ENCODE measurements around the gene DISC1. TPM values are rescaled to one million over a fixed set of nuclear protein-coding genes. Genes with fewer than 3 reads are reported as not detected.
A peak's percentile ranks its signal among the peaks of the same experiment; 100 is the strongest.
"Not testable (repeated sequence)": the region's sequence is repeated elsewhere in the genome, so short reads cannot be mapped to it uniquely, and the experiment has no call there.

The DISC1 gene
- total and polyA plus RNA-seq, 11 donors: 0.76 to 12.8 (median 4.3) TPM

DNA sequence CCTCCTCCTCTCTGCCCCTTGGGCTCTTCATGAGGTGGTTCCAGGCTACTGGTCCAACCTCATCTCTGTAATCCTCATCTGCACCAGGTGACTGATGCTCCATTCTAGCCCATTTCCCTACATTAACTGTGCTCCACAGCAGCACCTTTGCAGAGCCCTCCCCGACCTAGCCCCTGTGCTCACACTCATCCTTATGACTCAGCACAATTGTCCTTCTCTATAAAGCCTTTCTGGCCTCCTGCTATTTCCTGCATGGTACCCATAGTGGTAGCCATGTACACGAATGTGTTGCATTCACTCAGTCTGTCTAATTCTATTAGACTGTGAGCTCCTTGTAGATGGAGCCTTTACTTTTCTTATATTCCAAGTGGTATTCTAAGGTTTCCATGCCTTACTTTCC is 339.0 kb downstream of the DISC1 start:
- no peak for TF ChIP-seq POLR2A (IDR thresholded peaks at IDR 0.05)
- TF ChIP-seq, protein P1, sequence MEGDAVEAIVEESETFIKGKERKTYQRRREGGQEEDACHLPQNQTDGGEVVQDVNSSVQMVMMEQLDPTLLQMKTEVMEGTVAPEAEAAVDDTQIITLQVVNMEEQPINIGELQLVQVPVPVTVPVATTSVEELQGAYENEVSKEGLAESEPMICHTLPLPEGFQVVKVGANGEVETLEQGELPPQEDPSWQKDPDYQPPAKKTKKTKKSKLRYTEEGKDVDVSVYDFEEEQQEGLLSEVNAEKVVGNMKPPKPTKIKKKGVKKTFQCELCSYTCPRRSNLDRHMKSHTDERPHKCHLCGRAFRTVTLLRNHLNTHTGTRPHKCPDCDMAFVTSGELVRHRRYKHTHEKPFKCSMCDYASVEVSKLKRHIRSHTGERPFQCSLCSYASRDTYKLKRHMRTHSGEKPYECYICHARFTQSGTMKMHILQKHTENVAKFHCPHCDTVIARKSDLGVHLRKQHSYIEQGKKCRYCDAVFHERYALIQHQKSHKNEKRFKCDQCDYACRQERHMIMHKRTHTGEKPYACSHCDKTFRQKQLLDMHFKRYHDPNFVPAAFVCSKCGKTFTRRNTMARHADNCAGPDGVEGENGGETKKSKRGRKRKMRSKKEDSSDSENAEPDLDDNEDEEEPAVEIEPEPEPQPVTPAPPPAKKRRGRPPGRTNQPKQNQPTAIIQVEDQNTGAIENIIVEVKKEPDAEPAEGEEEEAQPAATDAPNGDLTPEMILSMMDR (IDR thresholded peaks at IDR 0.05): no peak
- Histone ChIP-seq H3K27me3 (no peaks in the 10 kb centered on the region), H3K9me3 (no peaks in the 10 kb centered on the region), H3K4me1 (peaks cover 0 to 4% (median 0%) of the 10 kb centered on the region in 12 donors), H3K36me3 (no peaks in the 10 kb centered on the region), H3K4me3 (no peak overlapping the region), H3K27ac (no peak overlapping the region)
- DNase-seq (no peak), ATAC-seq (no peak)
- 92 to 96% (median 95%) methylated on average over 2 of the region's 2 CpGs for WGBS, 4 donors
- intact Hi-C loops (cut with DNase I): no loop called here

DNA sequence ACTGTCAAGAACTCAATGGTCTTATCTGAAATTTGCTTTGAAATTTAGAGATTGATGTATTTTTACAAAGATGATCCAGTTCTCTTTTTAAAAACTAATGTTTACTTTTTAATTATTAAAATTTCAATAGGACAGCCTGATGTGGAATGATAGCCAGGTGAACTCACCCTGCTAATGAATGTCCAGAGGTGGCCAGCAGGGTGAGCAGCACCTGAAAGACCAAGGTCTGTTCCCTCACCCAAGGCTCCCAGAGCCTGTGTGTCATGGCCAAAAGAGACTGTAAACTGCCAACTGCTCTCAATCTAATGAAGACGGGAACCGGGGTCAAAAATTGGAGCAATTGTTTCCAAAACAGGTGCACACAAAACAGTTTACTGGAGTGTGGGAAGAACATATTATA is 340.4 kb downstream of the DISC1 start:
- H3K36me3 ChIP-seq: no peaks in the 10 kb centered on the region
- no peaks in the 10 kb centered on the region for H3K9me3 ChIP-seq
- no peaks in the 10 kb centered on the region for H3K27me3 ChIP-seq
- intact Hi-C loops (cut with DNase I): no loop called here
- no peak for ATAC-seq
- H3K27ac ChIP-seq: no peak overlapping the region
- DNase-seq: no peak
- no peak overlapping the region for H3K4me3 ChIP-seq
- peaks cover 0 to 18% (median 0%) of the 10 kb centered on the region in 12 donors for H3K4me1 ChIP-seq
- WGBS, 4 donors: 91 to 98% (median 96%) methylated on average over 2 of the region's 2 CpGs
- TF ChIP-seq POLR2A (IDR thresholded peaks at IDR 0.05): no peak
- TF ChIP-seq, protein P1 (IDR thresholded peaks at IDR 0.05): no peak

DNA sequence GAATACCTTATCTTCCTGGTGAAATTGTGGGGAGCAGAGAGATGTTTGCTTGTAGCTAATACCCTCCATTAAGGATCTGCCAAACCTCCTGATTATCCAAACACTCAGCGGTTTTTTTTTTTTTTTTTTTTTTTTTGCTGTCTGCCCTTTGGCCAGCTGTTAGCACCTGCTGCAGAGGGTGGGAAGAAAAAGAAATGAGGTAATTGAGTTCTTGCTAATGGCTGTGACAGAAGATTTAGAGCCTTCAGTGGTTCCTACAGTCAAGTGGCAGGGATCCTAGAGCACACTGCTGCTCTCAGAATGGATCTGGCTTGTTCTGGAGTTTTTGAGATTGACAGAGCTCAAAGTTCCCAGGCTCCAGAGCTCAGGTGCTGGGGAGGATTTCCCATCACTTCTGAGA is 342.5 kb downstream of the DISC1 start:
- intact Hi-C loops (cut with DNase I): no loop called here
- no peak overlapping the region for H3K27ac ChIP-seq
- H3K4me3 ChIP-seq: no peak overlapping the region
- H3K9me3 ChIP-seq: no peaks in the 10 kb centered on the region
- DNase-seq: peak in 2 of 5 donors; percentile 33 to 48
- no peaks in the 10 kb centered on the region for H3K36me3 ChIP-seq
- TF ChIP-seq, protein P1 (IDR thresholded peaks at IDR 0.05): no peak
- TF ChIP-seq POLR2A (IDR thresholded peaks at IDR 0.05): no peak
- no peaks in the 10 kb centered on the region for H3K27me3 ChIP-seq
- WGBS, 4 donors: 65 to 80% (median 77%) methylated on average over 1 of the region's 1 CpG
- ATAC-seq: peak in 3 of 4 donors; percentile 27 to 62 (median 45)
- H3K4me1 ChIP-seq: peaks cover 0 to 24% (median 0%) of the 10 kb centered on the region in 12 donors

DNA sequence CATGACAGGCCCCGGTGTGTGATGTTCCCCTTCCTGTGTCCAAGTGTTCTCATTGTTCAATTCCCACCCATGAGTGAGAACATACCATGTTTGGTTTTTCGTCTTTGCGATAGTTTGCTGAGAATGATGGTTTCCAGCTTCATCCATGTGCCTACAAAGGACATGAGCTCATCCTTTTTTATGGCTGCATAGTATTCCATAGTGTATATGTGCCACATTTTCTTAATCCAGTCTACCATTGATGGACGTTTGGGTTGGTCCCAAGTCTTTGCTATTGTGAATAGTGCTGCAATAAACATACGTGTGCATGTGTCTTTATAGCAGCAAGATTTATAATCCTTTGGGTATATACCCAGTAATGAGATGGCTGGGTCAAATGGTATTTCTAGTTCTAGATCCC is 343.2 kb downstream of the DISC1 start:
- ATAC-seq; H3K36me3 ChIP-seq; H3K27ac ChIP-seq; H3K4me3 ChIP-seq; DNase-seq; H3K27me3 ChIP-seq; H3K9me3 ChIP-seq; intact Hi-C loops (cut with DNase I): not testable (repeated sequence)
- 96 to 99% (median 97%) methylated on average over 5 of the region's 5 CpGs for WGBS, 4 donors
- H3K4me1 ChIP-seq: peaks cover 0 to 24% (median 0%) of the 10 kb centered on the region in 12 donors

DNA sequence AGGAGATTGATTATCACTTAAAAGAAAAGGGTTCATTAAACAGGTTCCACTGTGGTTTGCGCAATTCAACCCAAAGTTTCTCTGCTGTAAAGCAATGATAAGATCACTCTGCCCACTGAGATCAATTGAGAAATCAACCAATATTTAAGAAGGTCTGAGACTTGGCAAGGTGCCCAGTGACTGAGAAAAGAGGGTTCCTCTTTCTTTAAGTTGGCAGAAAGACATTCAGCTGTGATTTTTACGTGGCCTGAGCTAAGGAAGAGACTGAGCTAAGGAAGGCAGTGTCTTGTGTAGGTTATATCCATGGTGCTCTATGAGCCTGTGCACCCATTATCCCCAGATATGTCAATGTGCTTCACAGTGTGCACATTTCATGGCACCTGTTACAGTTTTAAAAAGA is 344.1 kb downstream of the DISC1 start:
- Histone ChIP-seq H3K27ac (no peak overlapping the region), H3K27me3 (no peaks in the 10 kb centered on the region), H3K4me1 (peaks cover 0 to 24% (median 0%) of the 10 kb centered on the region in 12 donors), H3K4me3 (no peak overlapping the region), H3K36me3 (no peaks in the 10 kb centered on the region), H3K9me3 (no peaks in the 10 kb centered on the region)
- TF ChIP-seq POLR2A (IDR thresholded peaks at IDR 0.05): no peak
- TF ChIP-seq, protein P1 (IDR thresholded peaks at IDR 0.05): no peak
- no peak for ATAC-seq
- intact Hi-C loops (cut with DNase I): no loop called here
- 79 to 90% (median 85%) methylated on average over 2 of the region's 2 CpGs for WGBS, 4 donors
- DNase-seq: peak in 1 of 5 donors; percentile 61
